ENCODE measurements around the gene NHERF1. TPM values are rescaled to one million over a fixed set of nuclear protein-coding genes. Genes with fewer than 3 reads are reported as not detected.
A peak's percentile ranks its signal among the peaks of the same experiment; 100 is the strongest.

Gene NHERF1
- total RNA-seq, 6 experiments from 2014 or later, result 15.7 to 18.9 (median 17.5) TPM

GRCh38 chr17:74768763-74769114, 20.3 kb downstream of the NHERF1 start:
- Mint-ChIP-seq H3K9me3 (no peaks in the 10 kb centered on the region), H3K4me1 (ENCODE audit: low read depth) (peaks cover 28% of the 10 kb centered on the region), H3K36me3 (ENCODE audit: low read depth) (peaks cover 10% of the 10 kb centered on the region), H3K27ac (peak overlapping the region; percentile 93), H3K27me3 (ENCODE audit: insufficient read depth) (no peaks in the 10 kb centered on the region), H3K4me3 (peak overlapping the region; percentile 11)
- TF ChIP-seq CTCF (IDR thresholded peaks at IDR 0.05), result no peak
- DNase-seq, result no peak

GRCh38 chr17:74769266-74769855, 20.9 kb downstream of the NHERF1 start:
- peak overlapping the region; percentile 93 for H3K27ac Mint-ChIP-seq
- no peak overlapping the region for H3K4me3 Mint-ChIP-seq
- TF ChIP-seq CTCF (IDR thresholded peaks at IDR 0.05), result no peak
- H3K27me3 Mint-ChIP-seq (ENCODE audit: insufficient read depth), result no peaks in the 10 kb centered on the region
- H3K4me1 Mint-ChIP-seq (ENCODE audit: low read depth), result peaks cover 34% of the 10 kb centered on the region
- H3K36me3 Mint-ChIP-seq (ENCODE audit: low read depth), result peaks cover 15% of the 10 kb centered on the region
- H3K9me3 Mint-ChIP-seq, result no peaks in the 10 kb centered on the region
- no peak for DNase-seq

GRCh38 chr17:74769856-74770497, 21.5 kb downstream of the NHERF1 start:
- H3K27ac Mint-ChIP-seq, result no peak overlapping the region
- H3K36me3 Mint-ChIP-seq (ENCODE audit: low read depth), result peaks cover 15% of the 10 kb centered on the region
- peaks cover 34% of the 10 kb centered on the region for H3K4me1 Mint-ChIP-seq (ENCODE audit: low read depth)
- no peak for DNase-seq
- no peak overlapping the region for H3K4me3 Mint-ChIP-seq
- TF ChIP-seq CTCF (IDR thresholded peaks at IDR 0.05), result no peak
- no peaks in the 10 kb centered on the region for H3K27me3 Mint-ChIP-seq (ENCODE audit: insufficient read depth)
- no peaks in the 10 kb centered on the region for H3K9me3 Mint-ChIP-seq

GRCh38 chr17:74770498-74771318, 22.3 kb downstream of the NHERF1 start:
- Mint-ChIP-seq H3K4me1 (ENCODE audit: low read depth) (peaks cover 38% of the 10 kb centered on the region), H3K27ac (no peak overlapping the region), H3K36me3 (ENCODE audit: low read depth) (peaks cover 18% of the 10 kb centered on the region), H3K27me3 (ENCODE audit: insufficient read depth) (peaks cover under 1% of the 10 kb centered on the region; the same call in 1 of the 2 replicates), H3K9me3 (no peaks in the 10 kb centered on the region), H3K4me3 (no peak overlapping the region)
- TF ChIP-seq CTCF (IDR thresholded peaks at IDR 0.05), result peak; percentile 87
- DNase-seq, result peak; percentile 18

GRCh38 chr17:74771319-74771914, 23.0 kb downstream of the NHERF1 start:
- Mint-ChIP-seq H3K4me1 (ENCODE audit: low read depth) (peaks cover 42% of the 10 kb centered on the region), H3K36me3 (ENCODE audit: low read depth) (peaks cover 23% of the 10 kb centered on the region), H3K27me3 (ENCODE audit: insufficient read depth) (peaks cover 4% of the 10 kb centered on the region; the same call in 1 of the 2 replicates), H3K27ac (no peak overlapping the region), H3K9me3 (no peaks in the 10 kb centered on the region), H3K4me3 (no peak overlapping the region)
- TF ChIP-seq CTCF (IDR thresholded peaks at IDR 0.05), result no peak
- DNase-seq, result no peak

Data from HFFc6 (cell line).